ENCODE measurements around the gene NCR2.
"Not testable (repeated sequence)": the region's sequence is repeated elsewhere in the genome, so short reads cannot be mapped to it uniquely, and the experiment has no call there.

Gene NCR2

GRCh38 chr6:41335296-41335695 lies at the start of gene NCR2:
TSS of gene NCR2 (plus strand) at chr6:41335608. CDS start at chr6:41335877, 269 bp downstream.
- no peak for DNase-seq

GRCh38 chr6:41286544-41287346 lies 48.7 kb upstream of the NCR2 start, which contains the start of gene TREM1:
TSS of gene TREM1 (minus strand) at chr6:41286682. CDS start at chr6:41286655, 27 bp downstream.
- peak; percentile 96 for DNase-seq

GRCh38 chr6:41288030-41288753 lies 47.2 kb upstream of the NCR2 start:
- peak; percentile 58 for DNase-seq

- DNase-seq: no peak
These were observed 46.7 kb upstream of the NCR2 start for GRCh38 chr6:41288754-41289129.

- DNase-seq: no peak
These were observed 45.6 kb upstream of the NCR2 start for GRCh38 chr6:41289815-41290214.

- DNase-seq: no peak
These were observed 43.7 kb upstream of the NCR2 start for GRCh38 chr6:41291717-41292116.

GRCh38 chr6:41294214-41294872 lies 41.1 kb upstream of the NCR2 start:
- DNase-seq: no peak

- DNase-seq: not testable (repeated sequence)
These were observed 38.2 kb upstream of the NCR2 start for GRCh38 chr6:41297248-41297647.

GRCh38 chr6:41298785-41299502 lies 36.5 kb upstream of the NCR2 start:
- DNase-seq: peak; percentile 75

GRCh38 chr6:41302638-41303037 lies 32.8 kb upstream of the NCR2 start:
- peak; percentile 70 for DNase-seq

GRCh38 chr6:41306187-41306854 lies 29.1 kb upstream of the NCR2 start:
- DNase-seq: peak; percentile 33

- no peak for DNase-seq
These were observed 20.2 kb upstream of the NCR2 start for GRCh38 chr6:41315203-41315602.

- no peak for DNase-seq
These were observed 19.3 kb upstream of the NCR2 start for GRCh38 chr6:41315943-41316620.

GRCh38 chr6:41318261-41318653 lies 17.2 kb upstream of the NCR2 start:
- DNase-seq: no peak

GRCh38 chr6:41318654-41319565 lies 16.5 kb upstream of the NCR2 start:
- DNase-seq: peak; percentile 84

GRCh38 chr6:41321183-41321582 lies 14.2 kb upstream of the NCR2 start:
- no peak for DNase-seq

- no peak for DNase-seq
These were observed 9.9 kb upstream of the NCR2 start for GRCh38 chr6:41325446-41326066.

- DNase-seq: no peak
These were observed 9.3 kb upstream of the NCR2 start for GRCh38 chr6:41326092-41326491.

GRCh38 chr6:41327177-41327576 lies 8.2 kb upstream of the NCR2 start:
- DNase-seq: no peak
